AG04449 (cell line): ENCODE measurements around the gene PPA2.
A peak's percentile ranks its signal among the peaks of the same experiment; 100 is the strongest.

Experiments
- CTCF ChIA-PET: fragments of 350-600 bp; formaldehyde crosslinking; extraction: SDS; loops from one replicate; lab custom pipeline; 2021; ENCODE audit warnings: antibody characterized with exemption; lab: Yijun Ruan, JAX
- POLR2A ChIA-PET: fragments of 400-600, 350-600 bp; formaldehyde crosslinking; extraction: SDS; loops from one replicate; lab custom pipeline; 2020; ENCODE audit warnings: antibody characterized with exemption, inconsistent platforms; lab: Yijun Ruan, JAX
- DNase-seq: peaks from one replicate; pipeline ENCODE4 v3.0.0-alpha.2; 2010; ENCODE audit warnings: low read depth, low spot score
- H3K4me3 ChIP-seq: 2 replicates; pipeline ENCODE4 v1.5.1; 2011; ENCODE audit warnings: low read depth, mild to moderate bottlenecking, control low read depth, low read length
- CTCF ChIP-seq: IDR thresholded peaks from one replicate; pipeline ENCODE4 v1.5.1; 2011; ENCODE audit warnings: mild to moderate bottlenecking, moderate library complexity, low read length, control low read depth, inconsistent platforms; ENCODE audit not compliant: insufficient read depth; ENCODE audit errors: missing control alignments

Gene PPA2

GRCh38 chr4:105345358-105345757, 128.5 kb downstream of the PPA2 start:
- ChIA-PET CTCF (no interaction called here), POLR2A (no interaction called here)
- no peak for DNase-seq
- TF ChIP-seq CTCF = no peak
- H3K4me3 ChIP-seq = no peak overlapping the region

- no peak for DNase-seq
- H3K4me3 ChIP-seq = no peak overlapping the region
- no peak for TF ChIP-seq CTCF
- ChIA-PET POLR2A (no interaction called here), CTCF (no interaction called here)
Observed at GRCh38 chr4:105344141-105344540, 129.7 kb downstream of the PPA2 start.

GRCh38 chr4:105343146-105343931, 130.5 kb downstream of the PPA2 start:
- ChIA-PET CTCF (no interaction called here), POLR2A (no interaction called here)
- peak overlapping the region; percentile 6; the same call in 1 of the 2 replicates for H3K4me3 ChIP-seq
- TF ChIP-seq CTCF = no peak
- no peak for DNase-seq

- TF ChIP-seq CTCF = no peak
- POLR2A ChIA-PET = no interaction called here
- CTCF ChIA-PET = no interaction called here
- no peak overlapping the region for H3K4me3 ChIP-seq
- DNase-seq = no peak
Observed at GRCh38 chr4:105329081-105329480, 144.8 kb downstream of the PPA2 start.

- CTCF ChIA-PET = interaction anchor here (0.7 kb wide), 1 partner anchor 8 kb away, joined by 3 read pairs; no protein-coding TSS in a partner anchor
- no peak overlapping the region for H3K4me3 ChIP-seq
- POLR2A ChIA-PET = no interaction called here
- TF ChIP-seq CTCF = no peak
- DNase-seq = no peak
Observed at GRCh38 chr4:105327956-105328355, 145.9 kb downstream of the PPA2 start.

- ChIA-PET CTCF (no interaction called here), POLR2A (no interaction called here)
- no peak overlapping the region for H3K4me3 ChIP-seq
- no peak for DNase-seq
- TF ChIP-seq CTCF = no peak
Observed at GRCh38 chr4:105327222-105327621, 146.6 kb downstream of the PPA2 start.
